Glutamatergic neuron (in vitro differentiated cells): ENCODE results near the gene ZNF268. TPM values are rescaled to one million over a fixed set of nuclear protein-coding genes. Genes with fewer than 3 reads are reported as not detected.

Experiments used
- DNase-seq: peaks from one replicate; pipeline ENCODE4 v3.0.0; 2022
- H3K27ac Mint-ChIP-seq: one replicate; pipeline ENCODE4 v1.8.0; 2020; ENCODE audit warnings: mild to moderate bottlenecking, mixed read lengths, inconsistent platforms; ENCODE audit not compliant: unreplicated experiment
- H3K27me3 Mint-ChIP-seq: one replicate; pipeline ENCODE4 v1.8.0; 2020; ENCODE audit warnings: mild to moderate bottlenecking, moderate library complexity, mixed read lengths, inconsistent platforms; ENCODE audit not compliant: unreplicated experiment
- H3K36me3 Mint-ChIP-seq: one replicate; pipeline ENCODE4 v1.8.0; 2020; ENCODE audit warnings: mild to moderate bottlenecking, mixed read lengths, inconsistent platforms; ENCODE audit not compliant: unreplicated experiment
- H3K4me1 Mint-ChIP-seq: one replicate; pipeline ENCODE4 v1.8.0; 2020; ENCODE audit warnings: mild to moderate bottlenecking, low read depth, mixed read lengths, inconsistent platforms; ENCODE audit not compliant: unreplicated experiment
- H3K4me3 Mint-ChIP-seq: one replicate; pipeline ENCODE4 v1.8.0; 2020; ENCODE audit warnings: mild to moderate bottlenecking, mixed read lengths, inconsistent platforms; ENCODE audit not compliant: unreplicated experiment
- H3K9me3 Mint-ChIP-seq: one replicate; pipeline ENCODE4 v1.8.0; 2020; ENCODE audit warnings: mild to moderate bottlenecking, moderate library complexity, mixed read lengths, inconsistent platforms; ENCODE audit not compliant: unreplicated experiment
- CTCF ChIP-seq: fragments of 200-600 bp; sonication (generic); IDR thresholded peaks from one replicate; pipeline ENCODE4 v1.5.0; 2021; ENCODE audit not compliant: partially characterized antibody, unreplicated experiment
- total RNA-seq: library from RNA; stranded (reverse); fragmentation: NEBNext Ultra II Directional; extraction: Animal tissue kit (Norgen Biotek cat#: 25700); gene quantifications from one replicate; pipeline ENCODE4 v1.2.1, GENCODE V29; 2021; ENCODE audit not compliant: unreplicated experiment

Gene ZNF268
- total RNA-seq, 1 donor from 2014 or later: 38.0 TPM

- no peak for DNase-seq
- Mint-ChIP-seq H3K27me3 (peaks cover 12% of the 10 kb centered on the region), H3K36me3 (peaks cover 42% of the 10 kb centered on the region), H3K9me3 (peaks cover 42% of the 10 kb centered on the region), H3K4me3 (no peak overlapping the region), H3K4me1 (no peaks in the 10 kb centered on the region), H3K27ac (no peak overlapping the region)
- TF ChIP-seq CTCF: no peak
These were observed 51.7 kb downstream of the ZNF268 start for GRCh38 chr12:133233006-133233405.

- TF ChIP-seq CTCF: no peak
- peaks cover 31% of the 10 kb centered on the region for H3K36me3 Mint-ChIP-seq
- H3K27ac Mint-ChIP-seq: no peak overlapping the region
- DNase-seq: no peak
- H3K4me1 Mint-ChIP-seq: no peaks in the 10 kb centered on the region
- H3K4me3 Mint-ChIP-seq: no peak overlapping the region
- H3K9me3 Mint-ChIP-seq: peaks cover 33% of the 10 kb centered on the region
- peaks cover 12% of the 10 kb centered on the region for H3K27me3 Mint-ChIP-seq
These were observed 52.8 kb downstream of the ZNF268 start for GRCh38 chr12:133233993-133234564.

GRCh38 chr12:133234971-133235370 is 53.7 kb downstream of the ZNF268 start:
- Mint-ChIP-seq H3K27ac (no peak overlapping the region), H3K9me3 (peaks cover 30% of the 10 kb centered on the region), H3K4me3 (no peak overlapping the region), H3K4me1 (no peaks in the 10 kb centered on the region), H3K36me3 (peaks cover 30% of the 10 kb centered on the region), H3K27me3 (peaks cover 9% of the 10 kb centered on the region)
- DNase-seq: no peak
- no peak for TF ChIP-seq CTCF

- TF ChIP-seq CTCF: no peak
- peaks cover 26% of the 10 kb centered on the region for H3K36me3 Mint-ChIP-seq
- no peaks in the 10 kb centered on the region for H3K4me1 Mint-ChIP-seq
- no peak within 1 kb of the TSS for H3K27ac Mint-ChIP-seq
- peaks cover 9% of the 10 kb centered on the region for H3K27me3 Mint-ChIP-seq
- peaks cover 26% of the 10 kb centered on the region for H3K9me3 Mint-ChIP-seq
- DNase-seq: no peak
- no peak within 1 kb of the TSS for H3K4me3 Mint-ChIP-seq
These were observed 54.3 kb downstream of the ZNF268 start, which contains the start of gene ANHX for GRCh38 chr12:133235401-133236112. Gene ANHX, minus strand, starts transcription at chr12:133235877. Its CDS starts 1,521 bp downstream, at chr12:133234356.

- H3K4me3 Mint-ChIP-seq: no peak overlapping the region
- no peak for DNase-seq
- no peak for TF ChIP-seq CTCF
These were observed 54.8 kb downstream of the ZNF268 start for GRCh38 chr12:133236144-133236543.

More at GRCh38 chr12:133236144-133236543, 54.8 kb downstream of the ZNF268 start:
- peaks cover 26% of the 10 kb centered on the region for H3K36me3 Mint-ChIP-seq
- H3K27me3 Mint-ChIP-seq: peaks cover 9% of the 10 kb centered on the region
- H3K9me3 Mint-ChIP-seq: peaks cover 26% of the 10 kb centered on the region
- H3K27ac Mint-ChIP-seq: no peak overlapping the region
- no peaks in the 10 kb centered on the region for H3K4me1 Mint-ChIP-seq
